MCF 10A (cell line): Measurements from ENCODE around the gene CHIC1. TPM values are rescaled to one million over a fixed set of nuclear protein-coding genes. Genes with fewer than 3 reads are reported as not detected.
"Not testable (repeated sequence)": the region's sequence is repeated elsewhere in the genome, so short reads cannot be mapped to it uniquely, and the experiment has no call there.

Experiments used
- BruUV-seq: library from RNA; stranded (reverse); fragments of 400-500 nt; replicated peaks from 2 replicates; lab custom pipeline; 2021; lab: Mats Ljungman, UMichigan
- CTCF ChIA-PET: fragments of 300-600 bp; sonication (Branson Sonifier 250); formaldehyde crosslinking; extraction: SDS; loops from one replicate; lab custom pipeline; 2021; ENCODE audit warnings: antibody characterized with exemption, inconsistent platforms; lab: Yijun Ruan, JAX
- POLR2A ChIA-PET: fragments of 300-600, 350-650 bp; sonication (Branson Sonifier 250); formaldehyde crosslinking; extraction: SDS; loops from one replicate; lab custom pipeline; 2020; ENCODE audit warnings: antibody characterized with exemption, inconsistent platforms; lab: Yijun Ruan, JAX
- DNase-seq: peaks from one replicate; pipeline ENCODE4 v3.0.0-alpha.2; 2018; ENCODE audit not compliant: unreplicated experiment
- H3K27ac Mint-ChIP-seq: one replicate; pipeline ENCODE4 v1.8.0; 2022; ENCODE audit warnings: mild to moderate bottlenecking, low read depth, mixed read lengths; ENCODE audit not compliant: unreplicated experiment
- H3K27me3 Mint-ChIP-seq: one replicate; pipeline ENCODE4 v1.8.0; 2022; ENCODE audit warnings: mixed read lengths; ENCODE audit not compliant: insufficient read depth, unreplicated experiment
- H3K36me3 Mint-ChIP-seq: one replicate; pipeline ENCODE4 v1.8.0; 2022; ENCODE audit warnings: mild to moderate bottlenecking, moderate library complexity, mixed read lengths; ENCODE audit not compliant: insufficient read depth, unreplicated experiment
- H3K4me1 Mint-ChIP-seq: one replicate; pipeline ENCODE4 v1.8.0; 2022; ENCODE audit warnings: mixed read lengths; ENCODE audit not compliant: insufficient read depth, unreplicated experiment
- H3K4me3 Mint-ChIP-seq: one replicate; pipeline ENCODE4 v1.8.0; 2022; ENCODE audit warnings: mild to moderate bottlenecking, moderate library complexity, mixed read lengths; ENCODE audit not compliant: unreplicated experiment
- H3K9me3 Mint-ChIP-seq: one replicate; pipeline ENCODE4 v1.8.0; 2022; ENCODE audit warnings: mixed read lengths; ENCODE audit not compliant: unreplicated experiment
- CTCF ChIP-seq: fragments of 200-600 bp; IDR thresholded peaks from one replicate; pipeline ENCODE4 v1.8.0; 2022; ENCODE audit warnings: antibody characterized with exemption, mild to moderate bottlenecking; ENCODE audit not compliant: unreplicated experiment
- intact Hi-C: fragments of 100-400 bp; cut with micrococcal nuclease; formaldehyde crosslinking; loops from 2 replicates; pipeline ENCODE4 v1.14.1; 2022
- total RNA-seq: library from RNA; stranded (reverse); gene quantifications from 2 replicates; pipeline ENCODE4 v1.2.3, GENCODE V29; 2022

The CHIC1 gene
- total RNA-seq, 1 experiment from 2014 or later: 7.4 TPM

GRCh38 chrX:73647212-73647611 lies 84.2 kb downstream of the CHIC1 start:
- no peaks in the 10 kb centered on the region for H3K4me1 Mint-ChIP-seq
- H3K27me3 Mint-ChIP-seq: no peaks in the 10 kb centered on the region
- H3K4me3 Mint-ChIP-seq: no peak overlapping the region
- H3K27ac Mint-ChIP-seq: no peak overlapping the region
- no peak for TF ChIP-seq CTCF
- POLR2A ChIA-PET: no interaction called here
- intact Hi-C loops: no loop called here
- CTCF ChIA-PET: no interaction called here
- BruUV-seq: no TSS peak
- H3K36me3 Mint-ChIP-seq: peaks cover 5% of the 10 kb centered on the region
- H3K9me3 Mint-ChIP-seq: peaks cover 12% of the 10 kb centered on the region
- DNase-seq: no peak

- intact Hi-C loops: no loop called here
- H3K4me3 Mint-ChIP-seq: no peak overlapping the region
- CTCF ChIA-PET: interaction anchor here (0.8 kb wide), 1 partner anchor 66 kb away, joined by 3 read pairs; no protein-coding TSS in a partner anchor
- BruUV-seq: no TSS peak
- POLR2A ChIA-PET: no interaction called here
- no peak overlapping the region for H3K27ac Mint-ChIP-seq
- no peaks in the 10 kb centered on the region for H3K27me3 Mint-ChIP-seq
- H3K9me3 Mint-ChIP-seq: peaks cover 12% of the 10 kb centered on the region
- no peak for TF ChIP-seq CTCF
- H3K4me1 Mint-ChIP-seq: no peaks in the 10 kb centered on the region
- DNase-seq: no peak
- H3K36me3 Mint-ChIP-seq: peaks cover 5% of the 10 kb centered on the region
These were observed 84.8 kb downstream of the CHIC1 start for GRCh38 chrX:73647632-73648322.

GRCh38 chrX:73661322-73661721 lies 98.3 kb downstream of the CHIC1 start:
- H3K4me3 Mint-ChIP-seq, BruUV-seq, POLR2A ChIA-PET, H3K4me1 Mint-ChIP-seq, H3K36me3 Mint-ChIP-seq, H3K9me3 Mint-ChIP-seq, DNase-seq, H3K27ac Mint-ChIP-seq, CTCF ChIA-PET, intact Hi-C loops: not testable (repeated sequence)
- H3K27me3 Mint-ChIP-seq: peaks cover 54% of the 10 kb centered on the region

GRCh38 chrX:73668779-73669178 lies 105.8 kb downstream of the CHIC1 start:
- H3K4me3 Mint-ChIP-seq: no peak overlapping the region
- peaks cover 6% of the 10 kb centered on the region for H3K36me3 Mint-ChIP-seq
- CTCF ChIA-PET: interaction anchor here (0.6 kb wide), 1 partner anchor 135 kb away, joined by 3 read pairs; no protein-coding TSS in a partner anchor
- POLR2A ChIA-PET: no interaction called here
- peaks cover 56% of the 10 kb centered on the region for H3K27me3 Mint-ChIP-seq
- H3K4me1 Mint-ChIP-seq: no peaks in the 10 kb centered on the region
- no peak for DNase-seq
- no peak overlapping the region for H3K27ac Mint-ChIP-seq
- no peak for TF ChIP-seq CTCF
- no TSS peak for BruUV-seq
- H3K9me3 Mint-ChIP-seq: peaks cover 10% of the 10 kb centered on the region
- intact Hi-C loops: no loop called here
